HepG2 (cell line): ENCODE data around the gene POU2F1. TPM values are rescaled to one million over a fixed set of nuclear protein-coding genes. Genes with fewer than 3 reads are reported as not detected.
A peak's percentile ranks its signal among the peaks of the same experiment; 100 is the strongest.

Experiments used
- ATAC-seq: fragments of 200-7000 bp; cut with Tn5 transposase; 3 replicates; pipeline ENCODE4 v1.9.1; 2020; ENCODE audit warnings: mild to moderate bottlenecking, moderate library complexity
- BruUV-seq: library from RNA; stranded (reverse); fragments of 400-500 nt; replicated peaks from 2 replicates; lab custom pipeline; 2021; lab: Mats Ljungman, UMichigan
- CTCF ChIA-PET: fragments of 300-600 bp; formaldehyde crosslinking; extraction: SDS; loops from one replicate; lab custom pipeline; 2021; ENCODE audit warnings: low total read pairs, inconsistent platforms, low intra/inter-chr PET ratio; lab: Yijun Ruan, JAX
- POLR2A ChIA-PET: fragments of 350-600 bp; sonication (Branson Sonifier 250); formaldehyde crosslinking; loops from one replicate; lab custom pipeline; 2020; ENCODE audit warnings: antibody characterized with exemption, inconsistent platforms; lab: Yijun Ruan, JAX
- DNase-seq: peaks from one replicate; pipeline ENCODE4 v3.0.0-alpha.2; 2015; ENCODE audit warnings: low spot score
- FAIRE-seq: peaks from 3 replicates; lab custom pipeline; 2011; peaks lifted over from hg19 to GRCh38; lab: Jason Lieb, UNC
- H2AFZ ChIP-seq: one replicate; pipeline ENCODE4 v1.6.1; 2011; ENCODE audit warnings: low read length, inconsistent platforms
- H3K27ac ChIP-seq: fragments of 300-600 bp; 3 replicates; pipeline ENCODE4 v1.8.0; 2011; ENCODE audit warnings: mixed run types, mild to moderate bottlenecking, mixed read lengths, low read length, inconsistent platforms; ENCODE audit not compliant: insufficient read depth; ENCODE audit errors: extremely low read length
- H3K27me3 ChIP-seq, 2 experiments: fragments of 200-600 bp in 1 of 2; 2 replicates in 1 of 2; 3 replicates in 1 of 2; pipeline versions ENCODE4 v1.6.0 to v1.8.0; 2011; ENCODE audit warnings: low read length in 2 of 2, mild to moderate bottlenecking in 2 of 2, moderate library complexity in 2 of 2, inconsistent platforms in 1 of 2; ENCODE audit not compliant: insufficient read depth in 2 of 2, control insufficient read depth in 1 of 2
- H3K36me3 ChIP-seq, 2 experiments: fragments of 200-600 bp in 1 of 2; replicated peaks in 1 of 2; 2 replicates in 1 of 2; 3 replicates in 1 of 2; pipeline versions ENCODE4 v1.5.1 to v1.8.0; 2011; ENCODE audit warnings: low read length in 2 of 2, inconsistent platforms in 1 of 2; ENCODE audit not compliant: insufficient read depth in 2 of 2, control insufficient read depth in 1 of 2
- H3K4me1 ChIP-seq: 2 replicates; pipeline ENCODE4 v1.5.1; 2012; ENCODE audit warnings: low read length, inconsistent platforms; ENCODE audit not compliant: insufficient read depth
- H3K4me2 ChIP-seq: 2 replicates; pipeline ENCODE4 v1.6.0; 2011; ENCODE audit warnings: low read depth, low read length, inconsistent platforms
- H3K4me3 ChIP-seq, 3 experiments: fragments of 200-600 bp in 1 of 3; sonication (generic), shearing (Covaris generic) in 1 of 3; replicated peaks in 1 of 3; 2 replicates each; pipeline ENCODE4 v1.5.1; 2011 to 2016; ENCODE audit warnings: low read length in 3 of 3, inconsistent platforms in 2 of 3, low read depth in 2 of 3, mild to moderate bottlenecking in 2 of 3, control low read depth in 1 of 3, mixed read lengths in 1 of 3; ENCODE audit not compliant: insufficient read depth in 1 of 3
- H3K79me2 ChIP-seq: one replicate; pipeline ENCODE4 v1.6.1; 2011; ENCODE audit warnings: low read length, inconsistent platforms; ENCODE audit not compliant: insufficient read depth
- H3K9ac ChIP-seq: 2 replicates; pipeline ENCODE4 v1.6.0; 2011; ENCODE audit warnings: mild to moderate bottlenecking, low read depth, low read length, inconsistent platforms; ENCODE audit not compliant: insufficient read depth
- H3K9me3 ChIP-seq: 2 replicates; pipeline ENCODE4 v1.5.1; 2012; ENCODE audit warnings: mild to moderate bottlenecking, low read length
- H4K20me1 ChIP-seq: 2 replicates; pipeline ENCODE4 v1.6.0; 2011; ENCODE audit warnings: inconsistent platforms, mild to moderate bottlenecking, low read length, moderate library complexity; ENCODE audit not compliant: insufficient read depth
- GATAD1 ChIP-seq: IDR thresholded peaks from 2 replicates; pipeline ENCODE4 v1.6.1; 2016; ENCODE audit warnings: missing genetic modification reagents, missing compliant biosample characterization
- GFI1 ChIP-seq: sonication (generic); formaldehyde crosslinking; IDR thresholded peaks from 2 replicates; pipeline ENCODE4 v1.5.0; 2020; ENCODE audit warnings: missing genetic modification reagents, mild to moderate bottlenecking, borderline replicate concordance
- HDAC1 ChIP-seq: sonication (generic); formaldehyde crosslinking; IDR thresholded peaks from 2 replicates; pipeline ENCODE4 v1.5.1; 2020; ENCODE audit warnings: mild to moderate bottlenecking, missing genetic modification reagents
- ZFP90 ChIP-seq: sonication (generic); formaldehyde crosslinking; IDR thresholded peaks from 2 replicates; pipeline ENCODE4 v1.8.0; 2022; ENCODE audit warnings: missing genetic modification reagents, mild to moderate bottlenecking, inconsistent platforms, borderline replicate concordance
- ZNF160 ChIP-seq: sonication (generic); formaldehyde crosslinking; IDR thresholded peaks from 2 replicates; pipeline ENCODE4 v1.8.0; 2022; ENCODE audit warnings: mild to moderate bottlenecking, inconsistent platforms, missing genetic modification reagents
- ZNF792 ChIP-seq: IDR thresholded peaks from 2 replicates; pipeline ENCODE4 v1.6.1; 2016
- WGBS: methylation state at CpG from one replicate; pipeline ENCODE4 v1.1.6; 2017; ENCODE audit warnings: low lambda C conversion rate; 5-methylcytosine and 5-hydroxymethylcytosine counted together
- in situ Hi-C: cut with HindIII; loops from 2 replicates; pipeline ENCODE4 v1.10.0; 2017; ENCODE audit warnings: low pct_unique_long_range_greater_than_20kb; ENCODE audit not compliant: extremely low pct_ligation_motif_present
- intact Hi-C: fragments of 100-400 bp; cut with micrococcal nuclease; formaldehyde crosslinking; loops from one replicate; pipeline ENCODE4 v1.10.0; 2022; ENCODE audit not compliant: unreplicated experiment
- polyA plus RNA-seq, 8 experiments: library from polyadenylated mRNA; depleted of rRNA in 3 of 8; stranded (reverse) in 7 of 8; unstranded in 1 of 8; fragments of >200 nt; fragmentation: Illumina TruSeq in 4 of 8; extraction: Trizol in 4 of 8; gene quantifications; 2 replicates each; pipeline versions ENCODE4 v1.2.1 to v1.2.3, GENCODE V29; 2011 to 2016; ENCODE audit warnings: low read depth in 4 of 8, missing spikeins in 1 of 8, mixed read lengths in 1 of 8; ENCODE audit not compliant: insufficient read depth in 1 of 8
- total RNA-seq, 5 experiments: library from RNA; depleted of rRNA; stranded (reverse); fragments of >200 nt; fragmentation: Illumina TruSeq; extraction: Trizol; gene quantifications; 2 replicates each; pipeline ENCODE4 v1.2.3, GENCODE V29; 2016; ENCODE audit warnings: low read depth in 1 of 5
- TF ChIP-seq, protein P1 (sequence below): sonication (generic); formaldehyde crosslinking; IDR thresholded peaks from 2 replicates; pipeline ENCODE4 v1.5.0; 2020; ENCODE audit warnings: mild to moderate bottlenecking, missing genetic modification reagents, borderline replicate concordance
- TF ChIP-seq, protein P2 (sequence below): IDR thresholded peaks from 2 replicates; pipeline ENCODE4 v1.6.1; 2016; ENCODE audit warnings: control low read depth

Gene POU2F1
- total and polyA plus RNA-seq, 2 of the 13 experiments (the other 11 are each of a cell fraction or from before 2014, with no cell fraction given): 10.2 to 13.0 TPM

DNA sequence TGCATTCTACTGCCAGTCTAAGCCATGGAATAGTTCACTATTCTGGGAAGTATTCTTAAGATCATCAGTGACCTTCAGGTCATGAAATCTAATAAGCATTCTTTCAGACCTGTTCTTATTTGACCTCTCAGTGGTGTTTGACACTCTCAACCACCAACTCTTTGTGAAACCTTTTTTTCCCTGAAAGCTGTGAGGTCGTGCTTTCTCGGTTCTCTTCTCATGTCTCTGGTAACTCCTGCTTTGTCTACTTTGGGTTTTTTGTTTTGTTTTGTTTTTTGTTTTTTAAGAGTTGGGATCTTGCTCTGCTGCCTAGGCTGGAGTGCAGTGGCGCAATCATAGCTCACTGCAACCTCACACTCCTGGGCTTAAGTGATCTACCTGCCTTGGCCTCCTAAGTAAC is 56.3 kb downstream of the POU2F1 start:
- Histone ChIP-seq H3K36me3 (no peaks in the 10 kb centered on the region), H3K4me1 (no peaks in the 10 kb centered on the region), H3K27me3 (no peaks in the 10 kb centered on the region), H2AFZ (no peak overlapping the region), H3K27ac (no peak overlapping the region), H3K79me2 (peaks cover 42% of the 10 kb centered on the region), H3K9ac (no peak overlapping the region), H3K4me2 (no peak overlapping the region), H4K20me1 (no peaks in the 10 kb centered on the region), H3K4me3 (no peak overlapping the region), H3K9me3 (no peaks in the 10 kb centered on the region)
- no peak for ATAC-seq
- CTCF ChIA-PET: no interaction called here
- WGBS: 97% methylated on average over 3 of the region's 3 CpGs
- intact Hi-C loops (no loop called here), in situ Hi-C loops (no loop called here)
- POLR2A ChIA-PET: no interaction called here
- no TSS peak for BruUV-seq
- TF ChIP-seq GFI1 (CRISPR knock-in tag) (no peak), HDAC1 (no peak), ZNF160 (CRISPR knock-in tag) (no peak), GATAD1 (no peak), ZFP90 (CRISPR knock-in tag) (peak; percentile 47; the same call in 1 of the 2 replicates), ZNF792 (CRISPR knock-in tag) (no peak)
- TF ChIP-seq, protein P1, sequence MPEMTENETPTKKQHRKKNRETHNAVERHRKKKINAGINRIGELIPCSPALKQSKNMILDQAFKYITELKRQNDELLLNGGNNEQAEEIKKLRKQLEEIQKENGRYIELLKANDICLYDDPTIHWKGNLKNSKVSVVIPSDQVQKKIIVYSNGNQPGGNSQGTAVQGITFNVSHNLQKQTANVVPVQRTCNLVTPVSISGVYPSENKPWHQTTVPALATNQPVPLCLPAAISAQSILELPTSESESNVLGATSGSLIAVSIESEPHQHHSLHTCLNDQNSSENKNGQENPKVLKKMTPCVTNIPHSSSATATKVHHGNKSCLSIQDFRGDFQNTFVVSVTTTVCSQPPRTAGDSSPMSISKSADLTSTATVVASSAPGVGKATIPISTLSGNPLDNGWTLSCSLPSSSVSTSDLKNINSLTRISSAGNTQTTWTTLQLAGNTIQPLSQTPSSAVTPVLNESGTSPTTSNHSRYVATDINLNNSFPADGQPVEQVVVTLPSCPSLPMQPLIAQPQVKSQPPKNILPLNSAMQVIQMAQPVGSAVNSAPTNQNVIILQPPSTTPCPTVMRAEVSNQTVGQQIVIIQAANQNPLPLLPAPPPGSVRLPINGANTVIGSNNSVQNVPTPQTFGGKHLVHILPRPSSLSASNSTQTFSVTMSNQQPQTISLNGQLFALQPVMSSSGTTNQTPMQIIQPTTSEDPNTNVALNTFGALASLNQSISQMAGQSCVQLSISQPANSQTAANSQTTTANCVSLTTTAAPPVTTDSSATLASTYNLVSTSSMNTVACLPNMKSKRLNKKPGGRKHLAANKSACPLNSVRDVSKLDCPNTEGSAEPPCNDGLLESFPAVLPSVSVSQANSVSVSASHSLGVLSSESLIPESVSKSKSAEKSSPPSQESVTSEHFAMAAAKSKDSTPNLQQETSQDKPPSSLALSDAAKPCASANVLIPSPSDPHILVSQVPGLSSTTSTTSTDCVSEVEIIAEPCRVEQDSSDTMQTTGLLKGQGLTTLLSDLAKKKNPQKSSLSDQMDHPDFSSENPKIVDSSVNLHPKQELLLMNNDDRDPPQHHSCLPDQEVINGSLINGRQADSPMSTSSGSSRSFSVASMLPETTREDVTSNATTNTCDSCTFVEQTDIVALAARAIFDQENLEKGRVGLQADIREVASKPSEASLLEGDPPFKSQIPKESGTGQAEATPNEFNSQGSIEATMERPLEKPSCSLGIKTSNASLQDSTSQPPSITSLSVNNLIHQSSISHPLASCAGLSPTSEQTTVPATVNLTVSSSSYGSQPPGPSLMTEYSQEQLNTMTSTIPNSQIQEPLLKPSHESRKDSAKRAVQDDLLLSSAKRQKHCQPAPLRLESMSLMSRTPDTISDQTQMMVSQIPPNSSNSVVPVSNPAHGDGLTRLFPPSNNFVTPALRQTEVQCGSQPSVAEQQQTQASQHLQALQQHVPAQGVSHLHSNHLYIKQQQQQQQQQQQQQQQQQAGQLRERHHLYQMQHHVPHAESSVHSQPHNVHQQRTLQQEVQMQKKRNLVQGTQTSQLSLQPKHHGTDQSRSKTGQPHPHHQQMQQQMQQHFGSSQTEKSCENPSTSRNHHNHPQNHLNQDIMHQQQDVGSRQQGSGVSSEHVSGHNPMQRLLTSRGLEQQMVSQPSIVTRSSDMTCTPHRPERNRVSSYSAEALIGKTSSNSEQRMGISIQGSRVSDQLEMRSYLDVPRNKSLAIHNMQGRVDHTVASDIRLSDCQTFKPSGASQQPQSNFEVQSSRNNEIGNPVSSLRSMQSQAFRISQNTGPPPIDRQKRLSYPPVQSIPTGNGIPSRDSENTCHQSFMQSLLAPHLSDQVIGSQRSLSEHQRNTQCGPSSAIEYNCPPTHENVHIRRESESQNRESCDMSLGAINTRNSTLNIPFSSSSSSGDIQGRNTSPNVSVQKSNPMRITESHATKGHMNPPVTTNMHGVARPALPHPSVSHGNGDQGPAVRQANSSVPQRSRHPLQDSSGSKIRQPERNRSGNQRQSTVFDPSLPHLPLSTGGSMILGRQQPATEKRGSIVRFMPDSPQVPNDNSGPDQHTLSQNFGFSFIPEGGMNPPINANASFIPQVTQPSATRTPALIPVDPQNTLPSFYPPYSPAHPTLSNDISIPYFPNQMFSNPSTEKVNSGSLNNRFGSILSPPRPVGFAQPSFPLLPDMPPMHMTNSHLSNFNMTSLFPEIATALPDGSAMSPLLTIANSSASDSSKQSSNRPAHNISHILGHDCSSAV (CRISPR knock-in tag): no peak
- TF ChIP-seq, protein P2, sequence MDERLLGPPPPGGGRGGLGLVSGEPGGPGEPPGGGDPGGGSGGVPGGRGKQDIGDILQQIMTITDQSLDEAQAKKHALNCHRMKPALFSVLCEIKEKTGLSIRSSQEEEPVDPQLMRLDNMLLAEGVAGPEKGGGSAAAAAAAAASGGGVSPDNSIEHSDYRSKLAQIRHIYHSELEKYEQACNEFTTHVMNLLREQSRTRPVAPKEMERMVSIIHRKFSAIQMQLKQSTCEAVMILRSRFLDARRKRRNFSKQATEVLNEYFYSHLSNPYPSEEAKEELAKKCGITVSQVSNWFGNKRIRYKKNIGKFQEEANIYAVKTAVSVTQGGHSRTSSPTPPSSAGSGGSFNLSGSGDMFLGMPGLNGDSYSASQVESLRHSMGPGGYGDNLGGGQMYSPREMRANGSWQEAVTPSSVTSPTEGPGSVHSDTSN: no peak
- DNase-seq: no peak
- no peak for FAIRE-seq
